GM21529 (cell line): Measurements from ENCODE around the gene GID8.

Experiments
- ATAC-seq: cut with Tn5 transposase; IDR thresholded peaks from one replicate; pipeline ENCODE4 v1.9.1; 2021; ENCODE audit not compliant: unreplicated experiment

The GID8 gene

GRCh38 chr20:62941792-62942191 is 3.8 kb downstream of the GID8 start:
- no peak for ATAC-seq

GRCh38 chr20:62942456-62942855 is 4.5 kb downstream of the GID8 start:
- ATAC-seq = no peak

- no peak for ATAC-seq
These were observed 5.4 kb downstream of the GID8 start for GRCh38 chr20:62943396-62943795.

- no peak for ATAC-seq
These were observed 6.2 kb downstream of the GID8 start for GRCh38 chr20:62944184-62944583.

GRCh38 chr20:62944746-62945145 is 6.8 kb downstream of the GID8 start:
- ATAC-seq = no peak

GRCh38 chr20:62945771-62946339 is 7.9 kb downstream of the GID8 start:
- ATAC-seq = no peak

GRCh38 chr20:62946918-62947317 is 9.0 kb downstream of the GID8 start:
- ATAC-seq = no peak

- ATAC-seq = no peak
These were observed 9.8 kb downstream of the GID8 start for GRCh38 chr20:62947532-62948300.

GRCh38 chr20:62949153-62949821 is 11.3 kb downstream of the GID8 start:
- ATAC-seq = no peak

- no peak for ATAC-seq
These were observed 12.0 kb downstream of the GID8 start for GRCh38 chr20:62949962-62950361.

- no peak for ATAC-seq
These were observed 12.8 kb downstream of the GID8 start for GRCh38 chr20:62950741-62951140.

GRCh38 chr20:62951143-62951895 is 13.4 kb downstream of the GID8 start:
- no peak for ATAC-seq

- ATAC-seq = no peak
These were observed 14.0 kb downstream of the GID8 start for GRCh38 chr20:62951896-62952372.

GRCh38 chr20:62952373-62952967 is 14.5 kb downstream of the GID8 start, which contains the start of gene SLC17A9:
Gene SLC17A9, plus strand, starts transcription at chr20:62952709. Its CDS starts 122 bp downstream, at chr20:62952831.
- peak; percentile 52 for ATAC-seq

GRCh38 chr20:62952968-62953838 is 15.3 kb downstream of the GID8 start:
- no peak for ATAC-seq

GRCh38 chr20:62953839-62954703 is 16.1 kb downstream of the GID8 start:
- peak; percentile 81 for ATAC-seq

- no peak for ATAC-seq
These were observed 17.8 kb downstream of the GID8 start for GRCh38 chr20:62955519-62956386.
